GM12878 (cell line): ENCODE measurements around the gene ANKRD33B. TPM values are rescaled to one million over a fixed set of nuclear protein-coding genes. Genes with fewer than 3 reads are reported as not detected.

Experiments used
- ATAC-seq: fragments of 200-7000 bp; cut with Tn5 transposase; 3 replicates; pipeline ENCODE4 v1.9.1; 2020; ENCODE audit warnings: mild to moderate bottlenecking, moderate library complexity
- BruUV-seq: library from RNA; stranded (reverse); fragments of 400-500 nt; replicated peaks from 2 replicates; lab custom pipeline; 2021; lab: Mats Ljungman, UMichigan
- CTCF ChIA-PET: fragments of 300-600 bp; sonication (Branson Sonifier 250); formaldehyde crosslinking; extraction: SDS; loops from one replicate; lab custom pipeline; 2021; ENCODE audit warnings: inconsistent platforms; lab: Yijun Ruan, JAX
- POLR2A ChIA-PET: fragments of 350-600 bp; formaldehyde crosslinking; extraction: SDS; loops from one replicate; lab custom pipeline; 2021; ENCODE audit warnings: inconsistent platforms; lab: Charles Lee
- RAD21 ChIA-PET: fragments of 300-600 bp; sonication (Branson Sonifier 250); formaldehyde crosslinking; loops from one replicate; lab custom pipeline; 2023; ENCODE audit warnings: antibody characterized with exemption; ENCODE audit not compliant: unreplicated experiment; lab: Charles Lee
- SMC1A ChIA-PET: fragments of 300-600 bp; sonication (Branson Sonifier 250); formaldehyde crosslinking; loops from one replicate; lab custom pipeline; 2023; ENCODE audit not compliant: unreplicated experiment, uncharacterized antibody; lab: Charles Lee
- DNase-seq: peaks from one replicate; pipeline ENCODE4 v3.0.0-alpha.2; 2011; ENCODE audit warnings: low read depth, low spot score
- FAIRE-seq: peaks from 3 replicates; lab custom pipeline; 2011; peaks lifted over from hg19 to GRCh38; lab: Jason Lieb, UNC
- H2AFZ ChIP-seq: 2 replicates; pipeline ENCODE4 v1.6.0; 2011; ENCODE audit warnings: low read depth, low read length, control low read depth; ENCODE audit not compliant: control insufficient read depth
- H3K27ac ChIP-seq: 2 replicates; pipeline ENCODE4 v1.5.1; 2011; ENCODE audit warnings: control low read depth; ENCODE audit not compliant: control insufficient read depth, insufficient read depth
- H3K27me3 ChIP-seq, 2 experiments: replicated peaks in 1 of 2; 2 replicates each; pipeline versions ENCODE4 v1.6.0 to v1.6.1; 2011; ENCODE audit warnings: low read length in 1 of 2; ENCODE audit not compliant: control insufficient read depth in 2 of 2, insufficient read depth in 2 of 2
- H3K36me3 ChIP-seq, 2 experiments: 2 replicates each; pipeline ENCODE4 v1.5.1; 2011; ENCODE audit warnings: low read length in 1 of 2; ENCODE audit not compliant: control insufficient read depth in 2 of 2, insufficient read depth in 2 of 2
- H3K4me1 ChIP-seq: 2 replicates; pipeline ENCODE4 v1.6.1; 2011; ENCODE audit warnings: mild to moderate bottlenecking, low read length, moderate library complexity, mixed read lengths; ENCODE audit not compliant: control insufficient read depth, insufficient read depth
- H3K4me2 ChIP-seq: 2 replicates; pipeline ENCODE4 v1.6.0; 2011; ENCODE audit warnings: control low read depth; ENCODE audit not compliant: control insufficient read depth, insufficient read depth
- H3K4me3 ChIP-seq: fragments of 200-600 bp; sonication (generic); 2 replicates; pipeline ENCODE4 v1.5.1; 2016
- H3K79me2 ChIP-seq: 2 replicates; pipeline ENCODE4 v1.6.0; 2011; ENCODE audit warnings: low read length; ENCODE audit not compliant: control insufficient read depth, insufficient read depth
- H3K9ac ChIP-seq: 2 replicates; pipeline ENCODE4 v1.8.0; 2011; ENCODE audit warnings: low read length, control low read depth, mixed read lengths; ENCODE audit not compliant: control insufficient read depth, insufficient read depth
- H3K9me3 ChIP-seq: replicated peaks from 3 replicates; pipeline ENCODE4 v1.5.1; 2011; ENCODE audit warnings: mild to moderate bottlenecking, low read length; ENCODE audit not compliant: control insufficient read depth, insufficient read depth
- H4K20me1 ChIP-seq: 2 replicates; pipeline ENCODE4 v1.6.0; 2011; ENCODE audit not compliant: control insufficient read depth, insufficient read depth
- BHLHE40 ChIP-seq, 2 experiments: fragments of 450-650 bp in 1 of 2; IDR thresholded peaks; 2 replicates each; pipeline ENCODE4 v1.6.1; 2011 to 2017; ENCODE audit warnings: low read depth in 2 of 2, borderline replicate concordance in 1 of 2, improper control_type of control experiment in 1 of 2, low read length in 1 of 2, mild to moderate bottlenecking in 1 of 2
- NFYA ChIP-seq: IDR thresholded peaks from 2 replicates; pipeline ENCODE4 v1.6.1; 2011; ENCODE audit warnings: low read depth, mild to moderate bottlenecking, low read length, improper control_type of control experiment, borderline replicate concordance
- RUNX3 ChIP-seq: IDR thresholded peaks from 2 replicates; pipeline ENCODE4 v1.6.1; 2012; ENCODE audit warnings: low read length, inconsistent platforms
- WGBS: methylation state at CpG from one replicate; pipeline ENCODE4 v1.1.6; 2016; ENCODE audit warnings: low lambda C conversion rate; ENCODE audit not compliant: insufficient replicate concordance, insufficient coverage; ENCODE audit errors: missing lambda C conversion rate; 5-methylcytosine and 5-hydroxymethylcytosine counted together
- in situ Hi-C: fragments of 300-500 bp; cut with MboI; formaldehyde crosslinking; loops from 9 replicates; pipeline ENCODE4 v1.14.3; 2018; ENCODE audit warnings: mixed read lengths
- intact Hi-C: fragments of 100-400 bp; cut with micrococcal nuclease; formaldehyde crosslinking; loops from one replicate; pipeline ENCODE4 v1.14.2; 2022; ENCODE audit not compliant: unreplicated experiment
- polyA plus RNA-seq, 11 experiments: library from polyadenylated mRNA; depleted of rRNA in 4 of 11; unstranded in 6 of 11; stranded (reverse) in 5 of 11; fragments of >200 nt; fragmentation: Nextera tagmentation in 4 of 11; fragmentation: Illumina TruSeq in 1 of 11; extraction: Ambion mirVana in 4 of 11; extraction: Trizol in 1 of 11; gene quantifications; 1 replicate in 1 of 11; 2 replicates in 10 of 11; pipeline versions ENCODE4 v1.2.1 to v1.2.3, GENCODE V29; 2011 to 2016; ENCODE audit warnings: inconsistent platforms in 2 of 11, missing spikeins in 2 of 11, low read depth in 1 of 11
- total RNA-seq, 4 experiments: library from RNA; depleted of rRNA in 3 of 4; stranded (reverse); fragments of >200 nt in 3 of 4; fragmentation: Illumina TruSeq in 1 of 4; extraction: Trizol in 1 of 4; gene quantifications; 2 replicates each; pipeline versions ENCODE4 v1.2.1 to v1.2.3, GENCODE V29; 2013 to 2021
- TF ChIP-seq, protein P1 (sequence below): IDR thresholded peaks from 2 replicates; pipeline ENCODE4 v1.6.1; 2011; ENCODE audit warnings: borderline replicate concordance, low read depth, mild to moderate bottlenecking, moderate library complexity, low read length; ENCODE audit not compliant: insufficient read depth, poor library complexity, severe bottlenecking

The ANKRD33B gene
- total and polyA plus RNA-seq, 10 of the 15 experiments (the other 5 are each of a cell fraction or from before 2014, with no cell fraction given): 4.9 to 61.6 (median 15.6) TPM

DNA sequence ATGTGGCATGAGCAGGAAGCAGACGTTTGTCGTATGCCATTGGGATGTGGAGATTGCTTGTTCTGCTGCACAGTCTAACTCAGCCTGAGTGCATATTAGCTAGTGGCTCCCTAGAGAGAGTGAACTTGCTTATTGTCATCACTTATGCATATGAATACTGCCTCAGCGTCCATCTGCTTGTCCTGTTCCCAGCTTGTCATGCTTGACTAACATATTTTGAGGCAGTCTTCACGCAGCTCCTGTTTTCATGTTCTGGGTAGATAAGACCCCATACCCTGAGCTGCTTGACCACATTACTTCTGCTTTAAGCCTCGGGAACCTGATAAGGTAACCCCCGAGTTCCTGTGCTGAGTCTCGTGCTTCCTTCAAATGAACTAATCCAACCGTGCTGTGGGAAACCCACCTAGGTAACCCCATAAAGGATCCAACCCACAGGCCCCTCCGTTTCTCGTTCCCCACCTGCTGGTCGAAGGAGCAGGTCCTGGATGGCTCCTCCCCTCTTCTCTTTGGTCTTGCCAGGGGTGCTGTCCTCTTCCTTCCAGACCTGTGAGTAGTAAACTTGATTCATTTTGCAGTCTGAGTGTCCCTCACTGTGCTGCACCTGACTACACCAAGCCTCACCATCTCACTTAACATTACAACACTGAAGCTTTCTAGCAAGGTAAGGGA lies 25.0 kb downstream of the ANKRD33B start:
- FAIRE-seq (peak; percentile 18), ATAC-seq (peak; percentile 62), DNase-seq (no peak)
- H2AFZ ChIP-seq: peak overlapping the region; percentile 40; the same call in 1 of the 2 replicates
- 6% methylated on average over 11 of the region's 11 CpGs for WGBS
- 0 out of 2 replicates have a peak overlapping the region, but pooled peaks have one; percentile 26 for H3K9ac ChIP-seq
- no peaks in the 10 kb centered on the region; the same call in 1 of the 2 replicates for H4K20me1 ChIP-seq
- BruUV-seq: no TSS peak
- H3K4me2 ChIP-seq: peak overlapping the region; percentile 81
- ChIA-PET CTCF (interaction anchor here (0.6 to 3.0 kb wide), 4 partner anchors 12 to 39 kb away, joined by 3 to 22 read pairs (median 4); no protein-coding TSS in a partner anchor), POLR2A (interaction anchor here (1.0 kb wide), 1 partner anchor 23 kb away, joined by 3 read pairs; no protein-coding TSS in a partner anchor), RAD21 (interaction anchor here (0.8 to 1.1 kb wide), 7 partner anchors 11 to 305 kb away, joined by 3 to 5 read pairs (median 3); no protein-coding TSS in a partner anchor), SMC1A (interaction anchor here (0.7 to 2.0 kb wide), 9 partner anchors 8 to 38 kb away, joined by 3 to 7 read pairs (median 4); no protein-coding TSS in a partner anchor)
- intact Hi-C loops (no loop called here), in situ Hi-C loops (no loop called here)
- peak overlapping the region; percentile 59 for H3K27ac ChIP-seq
- peak overlapping the region; percentile 60 for H3K4me3 ChIP-seq
- TF ChIP-seq NFYA (no peak), BHLHE40 (IDR thresholded peaks at IDR 0.05; ENCODE audit: borderline replicate concordance in 1 of 2, low read depth in 2 of 2, low read length in 1 of 2) (peak; percentile 20 to 49; a peak in 2 of 4 replicates), RUNX3 (peak; percentile 62)
- TF ChIP-seq, protein P1, sequence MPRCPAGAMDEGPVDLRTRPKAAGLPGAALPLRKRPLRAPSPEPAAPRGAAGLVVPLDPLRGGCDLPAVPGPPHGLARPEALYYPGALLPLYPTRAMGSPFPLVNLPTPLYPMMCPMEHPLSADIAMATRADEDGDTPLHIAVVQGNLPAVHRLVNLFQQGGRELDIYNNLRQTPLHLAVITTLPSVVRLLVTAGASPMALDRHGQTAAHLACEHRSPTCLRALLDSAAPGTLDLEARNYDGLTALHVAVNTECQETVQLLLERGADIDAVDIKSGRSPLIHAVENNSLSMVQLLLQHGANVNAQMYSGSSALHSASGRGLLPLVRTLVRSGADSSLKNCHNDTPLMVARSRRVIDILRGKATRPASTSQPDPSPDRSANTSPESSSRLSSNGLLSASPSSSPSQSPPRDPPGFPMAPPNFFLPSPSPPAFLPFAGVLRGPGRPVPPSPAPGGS: peak; percentile 40
- no peaks in the 10 kb centered on the region; the same call in 2 of the 3 replicates for H3K9me3 ChIP-seq
- peaks cover 82% of the 10 kb centered on the region for H3K4me1 ChIP-seq
- H3K36me3 ChIP-seq: peaks cover 3 to 7% of the 10 kb centered on the region in 2 experiments; a peak in 3 of 4 replicates
- peaks cover 94% of the 10 kb centered on the region for H3K79me2 ChIP-seq
- H3K27me3 ChIP-seq: no peaks in the 10 kb centered on the region
